Measurements from ENCODE around the gene NOL11.
"Not testable (repeated sequence)": the region's sequence is repeated elsewhere in the genome, so short reads cannot be mapped to it uniquely, and the experiment has no call there.

Gene NOL11

GRCh38 chr17:67717624-67718324 lies at the start of gene NOL11:
NOL11 (plus strand) TSS chr17:67717936; CDS start chr17:67717948, 12 bp downstream.
- peak; percentile 97 for FAIRE-seq

GRCh38 chr17:67671493-67671892 lies 46.2 kb upstream of the NOL11 start:
- FAIRE-seq, result no peak

GRCh38 chr17:67672592-67673335 lies 45.0 kb upstream of the NOL11 start:
- FAIRE-seq, result no peak

GRCh38 chr17:67675481-67675880 lies 42.3 kb upstream of the NOL11 start:
- FAIRE-seq, result no peak

GRCh38 chr17:67676305-67676704 lies 41.4 kb upstream of the NOL11 start:
- FAIRE-seq, result no peak

- FAIRE-seq, result no peak
Measured at GRCh38 chr17:67678414-67678813, 39.3 kb upstream of the NOL11 start.

GRCh38 chr17:67679225-67679624 lies 38.5 kb upstream of the NOL11 start:
- FAIRE-seq, result no peak

GRCh38 chr17:67679721-67680120 lies 38.0 kb upstream of the NOL11 start:
- FAIRE-seq, result no peak

GRCh38 chr17:67680445-67681224 lies 37.1 kb upstream of the NOL11 start:
- FAIRE-seq, result no peak

GRCh38 chr17:67682196-67682595 lies 35.5 kb upstream of the NOL11 start:
- no peak for FAIRE-seq

GRCh38 chr17:67685351-67685750 lies 32.4 kb upstream of the NOL11 start:
- no peak for FAIRE-seq

- no peak for FAIRE-seq
Measured at GRCh38 chr17:67686241-67686640, 31.5 kb upstream of the NOL11 start.

- no peak for FAIRE-seq
Measured at GRCh38 chr17:67687511-67687910, 30.2 kb upstream of the NOL11 start.

- FAIRE-seq, result peak; percentile 91
Measured at GRCh38 chr17:67689534-67690177, 28.1 kb upstream of the NOL11 start.

GRCh38 chr17:67693811-67694210 lies 23.9 kb upstream of the NOL11 start:
- no peak for FAIRE-seq

GRCh38 chr17:67696347-67696746 lies 21.4 kb upstream of the NOL11 start:
- no peak for FAIRE-seq

GRCh38 chr17:67696853-67697498 lies 20.8 kb upstream of the NOL11 start:
- no peak for FAIRE-seq

GRCh38 chr17:67700037-67700724 lies 17.6 kb upstream of the NOL11 start:
- FAIRE-seq, result no peak

GRCh38 chr17:67700725-67701119 lies 17.0 kb upstream of the NOL11 start:
- FAIRE-seq, result no peak

- not testable (repeated sequence) for FAIRE-seq
Measured at GRCh38 chr17:67702861-67703260, 14.9 kb upstream of the NOL11 start.

GRCh38 chr17:67707442-67707841 lies 10.3 kb upstream of the NOL11 start:
- FAIRE-seq, result no peak

GRCh38 chr17:67708378-67708777 lies 9.4 kb upstream of the NOL11 start:
- no peak for FAIRE-seq
